Motor neuron (in vitro differentiated cells): ENCODE data around the gene SH2D3C. TPM values are rescaled to one million over a fixed set of nuclear protein-coding genes. Genes with fewer than 3 reads are reported as not detected.

Source experiments
- ATAC-seq, 8 experiments: fragments of 200-7000 bp; cut with Tn5 transposase; replicated peaks in 6 of 8; 2 replicates each; pipeline ENCODE4 v1.8.0; 2021; ENCODE audit warnings: mild to moderate bottlenecking in 8 of 8, moderate library complexity in 8 of 8
- H3K27ac ChIP-seq, 2 donors: fragments of 250-450 bp; sonication (Bioruptor Pico); 2 replicates each; pipeline ENCODE4 v1.9.0; 2021; ENCODE audit warnings: antibody characterized with exemption in 2 of 2, mild to moderate bottlenecking in 2 of 2, moderate library complexity in 1 of 2
- H3K4me1 ChIP-seq, 2 donors: fragments of 250-450 bp; sonication (Bioruptor Pico); replicated peaks in 1 of 2; 2 replicates each; pipeline ENCODE4 v1.6.1; 2021; ENCODE audit warnings: antibody characterized with exemption in 2 of 2, mild to moderate bottlenecking in 2 of 2, moderate library complexity in 1 of 2
- H3K4me3 ChIP-seq, 5 donors: fragments of 250-450 bp; sonication (Bioruptor Pico); 2 replicates each; pipeline ENCODE4 v1.9.0; 2021; ENCODE audit warnings: antibody characterized with exemption in 5 of 5, mild to moderate bottlenecking in 5 of 5, moderate library complexity in 4 of 5
- WGBS, 10 experiments: fragments of 450-650 bp; shearing (Covaris generic); methylation state at CpG; one replicate each; pipeline ENCODE4 v1.0.0; 2022; 5-methylcytosine and 5-hydroxymethylcytosine counted together
- in situ Hi-C, 9 experiments: fragments of 400-800 bp; cut with MboI; loops; one replicate each; pipeline ENCODE4 v1.15.0; 2021; ENCODE audit warnings: low sequenced_read_pairs in 9 of 9, low pct_unique_long_range_greater_than_20kb in 2 of 9; ENCODE audit not compliant: unreplicated experiment in 9 of 9
- total RNA-seq, 8 experiments: library from RNA; unstranded; fragments of 300-600 nt; gene quantifications; 2 replicates each; pipeline versions ENCODE4 v1.2.3 to v1.2.4, GENCODE V29; 2022

The SH2D3C gene
- total RNA-seq, 8 experiments from 2014 or later = 0.14 to 12.5 (median 6.5) TPM

- in situ Hi-C loops = no loop called here
- 0 to 61% (median 21%) methylated on average over 1 to 8 of the region's 10 CpGs for WGBS, 10 experiments
- ATAC-seq = peak in 3 of 8 experiments; percentile 49 to 65 (median 57)
- no peak overlapping the region for H3K4me3 ChIP-seq
- H3K4me1 ChIP-seq = peaks cover 2 to 14% of the 10 kb centered on the region in 2 donors
- no peak overlapping the region for H3K27ac ChIP-seq
Observed at GRCh38 chr9:127751269-127752054, 27.0 kb downstream of the SH2D3C start.

DNA sequence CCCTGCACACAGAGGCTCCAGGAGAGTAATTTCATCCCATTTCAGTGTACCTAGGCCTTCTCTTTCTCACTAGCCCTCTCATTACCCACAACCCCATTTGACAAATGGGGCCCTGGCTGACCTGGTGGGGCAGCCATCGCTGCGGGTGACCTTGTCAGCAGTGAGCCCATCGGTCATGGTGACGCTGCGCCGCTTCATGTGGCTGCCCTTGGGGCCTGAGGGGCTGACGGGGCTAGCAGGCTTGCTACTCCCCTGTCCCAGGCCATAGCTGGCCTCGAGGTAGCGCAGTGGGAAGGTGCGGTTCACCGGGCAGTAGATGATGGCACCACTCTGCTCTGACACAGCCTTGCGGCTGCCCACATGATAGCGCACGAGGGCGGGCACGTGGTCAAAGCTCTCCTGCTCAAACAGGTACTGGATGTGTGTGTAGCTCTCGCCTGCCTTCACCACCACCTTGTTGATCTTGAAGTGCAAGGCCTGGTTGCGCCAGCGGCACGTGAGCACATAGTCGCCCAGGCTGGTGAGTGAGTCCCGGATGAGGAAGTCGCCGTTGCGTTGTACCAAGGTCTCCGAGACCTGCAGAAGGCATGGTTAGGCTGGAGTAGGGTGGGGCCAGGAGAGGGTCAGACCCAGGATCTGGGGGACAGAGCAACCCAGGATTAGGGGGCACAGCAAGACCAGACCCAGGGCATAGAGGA is 29.2 kb downstream of the SH2D3C start:
- WGBS, 10 experiments = 80 to 92% (median 89%) methylated on average over 2 to 22 of the region's 26 CpGs; no CpG with 5 or more reads in 5 of the 10 experiments
- in situ Hi-C loops = loop anchor here in 1 of 9 experiments (25.0 kb wide), 1 partner anchor 162 kb away; no protein-coding TSS in a partner anchor
- no peak overlapping the region for H3K4me3 ChIP-seq
- ATAC-seq = no peak
- H3K4me1 ChIP-seq = peaks cover 2 to 14% of the 10 kb centered on the region in 2 donors
- no peak overlapping the region for H3K27ac ChIP-seq

- H3K4me1 ChIP-seq = peaks cover 10 to 12% of the 10 kb centered on the region in 2 donors
- WGBS, 10 experiments = 20 to 100% (median 65%) methylated on average over 2 to 12 of the region's 15 CpGs
- ATAC-seq = no peak
Observed at GRCh38 chr9:127746959-127747569, 31.4 kb downstream of the SH2D3C start.

GRCh38 chr9:127744398-127745110 is 33.9 kb downstream of the SH2D3C start:
- no peak for ATAC-seq
- in situ Hi-C loops = loop anchor here in 1 of 9 experiments (25.0 kb wide), 1 partner anchor 157 kb away; no protein-coding TSS in a partner anchor
- no peak overlapping the region for H3K4me3 ChIP-seq
- peaks cover 19 to 20% of the 10 kb centered on the region in 2 donors for H3K4me1 ChIP-seq
- WGBS, 10 experiments = 100% methylated on average over 5 of the region's 19 CpGs; no CpG with 5 or more reads in 9 of the 10 experiments
- no peak overlapping the region for H3K27ac ChIP-seq

More at GRCh38 chr9:127746959-127747569, 31.4 kb downstream of the SH2D3C start:
- Histone ChIP-seq H3K4me3 (no peak overlapping the region), H3K27ac (no peak overlapping the region)
- in situ Hi-C loops = loop anchor here in 1 of 9 experiments (25.0 kb wide), 1 partner anchor 160 kb away; no protein-coding TSS in a partner anchor

- Histone ChIP-seq H3K4me3 (peak overlapping the region; percentile 21 to 35 (median 27)), H3K27ac (peak overlapping the region; percentile 63 to 74), H3K4me1 (peaks cover 19 to 20% of the 10 kb centered on the region in 2 donors)
- in situ Hi-C loops = loop anchor here in 1 of 9 experiments (25.0 kb wide), 1 partner anchor 155 kb away; no protein-coding TSS in a partner anchor
- WGBS, 10 experiments = 0 to 26% (median 4%) methylated on average over 2 to 18 of the region's 33 CpGs; no CpG with 5 or more reads in 2 of the 10 experiments
- peak; percentile 55 to 87 (median 83) for ATAC-seq
Observed at GRCh38 chr9:127742435-127743088, 35.9 kb downstream of the SH2D3C start.

DNA sequence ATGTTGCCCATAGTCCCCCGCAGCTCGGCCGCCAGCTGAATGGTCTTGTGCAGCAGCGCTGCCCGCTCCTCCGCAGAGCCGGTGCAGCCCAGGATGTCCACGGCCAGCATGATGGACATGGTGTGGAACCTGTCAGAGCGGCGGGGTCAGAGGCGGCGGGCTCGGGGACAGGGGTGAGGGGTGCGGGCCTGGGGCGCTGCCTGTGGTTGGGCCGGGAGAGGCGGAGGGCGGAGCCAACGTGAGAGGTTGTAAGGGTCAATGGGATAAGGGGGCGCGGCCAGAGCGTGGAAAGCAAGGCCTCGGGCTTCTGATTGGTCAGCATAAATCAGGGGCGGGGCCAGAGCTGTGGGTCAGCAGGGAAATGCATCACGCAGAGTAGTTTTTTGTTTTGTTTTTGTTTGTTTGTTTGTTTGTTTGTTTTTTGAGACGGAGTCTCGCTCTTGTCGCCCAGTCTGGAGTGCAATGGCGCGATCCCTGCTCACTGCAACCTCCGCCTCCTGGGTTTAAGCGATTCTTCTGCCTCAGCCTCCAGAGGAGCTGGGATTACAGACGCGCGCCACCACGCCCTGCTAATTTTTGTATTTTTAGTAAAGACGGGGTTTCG is 36.5 kb downstream of the SH2D3C start:
- Histone ChIP-seq H3K4me3 (peak overlapping the region; percentile 21 to 35 (median 27)), H3K4me1 (peaks cover 19 to 20% of the 10 kb centered on the region in 2 donors), H3K27ac (peak overlapping the region; percentile 63 to 74)
- 0 to 53% (median 0%) methylated on average over 1 to 15 of the region's 38 CpGs; no CpG with 5 or more reads in 4 of the 10 experiments for WGBS, 10 experiments
- in situ Hi-C loops = loop anchor here in 1 of 9 experiments (25.0 kb wide), 1 partner anchor 155 kb away; no protein-coding TSS in a partner anchor
- ATAC-seq = peak in 7 of 8 experiments; percentile 8 to 70 (median 59)

DNA sequence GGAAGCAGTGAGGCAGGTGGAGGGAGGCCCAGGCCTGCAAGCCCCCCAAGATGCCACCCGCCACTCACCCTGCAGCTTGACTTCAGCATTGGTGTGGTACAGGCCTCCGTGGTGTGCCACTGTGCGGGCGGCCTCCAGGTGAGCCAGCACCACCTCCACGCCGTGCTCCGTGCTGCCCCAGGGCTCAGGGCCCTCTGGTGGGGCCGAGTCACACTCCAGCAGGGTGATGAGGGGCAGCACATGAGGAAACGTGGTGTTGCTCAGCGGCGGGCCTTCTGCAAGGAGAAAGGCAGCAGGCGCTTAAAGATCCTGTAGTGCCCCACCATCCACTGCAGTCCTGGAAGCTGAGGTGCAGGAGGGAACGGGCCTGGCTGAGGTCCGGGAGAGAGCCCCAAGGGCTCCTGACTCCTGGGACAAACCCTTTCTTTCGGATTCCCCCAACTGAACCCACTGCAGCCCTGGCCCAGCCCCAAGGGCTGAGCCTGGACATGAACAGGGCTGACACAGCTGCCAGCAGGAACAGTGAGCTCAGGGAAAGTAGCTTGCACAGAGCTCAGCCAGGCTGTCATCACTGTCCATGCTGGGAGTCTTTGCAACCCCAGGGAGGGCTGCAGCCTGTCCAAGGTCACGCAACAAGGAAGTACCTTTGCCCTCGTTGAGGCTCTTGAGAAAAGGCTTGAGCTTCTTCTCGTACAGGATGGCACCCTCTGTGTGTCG is 38.7 kb downstream of the SH2D3C start:
- H3K27ac ChIP-seq = no peak overlapping the region
- WGBS, 10 experiments = 40 to 69% (median 62%) methylated on average over 1 to 4 of the region's 19 CpGs; no CpG with 5 or more reads in 7 of the 10 experiments
- in situ Hi-C loops = loop anchor here in 3 of 9 experiments (5.0 to 25.0 kb wide), 3 partner anchors 43 to 185 kb away; no protein-coding TSS in a partner anchor
- H3K4me3 ChIP-seq = no peak overlapping the region
- ATAC-seq = no peak
- peaks cover 27 to 28% of the 10 kb centered on the region in 2 donors for H3K4me1 ChIP-seq

GRCh38 chr9:127738666-127739065 is 39.8 kb downstream of the SH2D3C start:
- Histone ChIP-seq H3K27ac (no peak overlapping the region), H3K4me1 (peaks cover 29 to 31% of the 10 kb centered on the region in 2 donors), H3K4me3 (no peak overlapping the region)
- no peak for ATAC-seq
- WGBS, 10 experiments = 70 to 100% (median 85%) methylated on average over 1 to 9 of the region's 13 CpGs; no CpG with 5 or more reads in 4 of the 10 experiments
- in situ Hi-C loops = loop anchor here in 3 of 9 experiments (5.0 to 25.0 kb wide), 3 partner anchors 44 to 186 kb away; no protein-coding TSS in a partner anchor

GRCh38 chr9:127735530-127736185 is 42.8 kb downstream of the SH2D3C start:
- WGBS, 10 experiments = 2 to 45% (median 24%) methylated on average over 3 to 9 of the region's 15 CpGs; no CpG with 5 or more reads in 3 of the 10 experiments
- Histone ChIP-seq H3K27ac (peak overlapping the region; percentile 17 to 68), H3K4me1 (peaks cover 14 to 15% of the 10 kb centered on the region in 2 donors), H3K4me3 (peak overlapping the region in 4 of 5 donors; percentile 18 to 78 (median 72))
- ATAC-seq = no peak
- in situ Hi-C loops = loop anchor here in 3 of 9 experiments (5.0 to 25.0 kb wide), 3 partner anchors 47 to 189 kb away; no protein-coding TSS in a partner anchor
